Activated CD4-positive, alpha-beta T cell treated with anti-CD3 and anti-CD28 coated beads, Interleukin-2, amount 50 U/mL, for 48 hours (primary cell): Measurements from ENCODE around the gene OR1L4.

Experiments
- DNase-seq, 2 experiments: peaks; one replicate each; pipeline ENCODE4 v3.0.0-alpha.2; 2020

The OR1L4 gene, protein sequence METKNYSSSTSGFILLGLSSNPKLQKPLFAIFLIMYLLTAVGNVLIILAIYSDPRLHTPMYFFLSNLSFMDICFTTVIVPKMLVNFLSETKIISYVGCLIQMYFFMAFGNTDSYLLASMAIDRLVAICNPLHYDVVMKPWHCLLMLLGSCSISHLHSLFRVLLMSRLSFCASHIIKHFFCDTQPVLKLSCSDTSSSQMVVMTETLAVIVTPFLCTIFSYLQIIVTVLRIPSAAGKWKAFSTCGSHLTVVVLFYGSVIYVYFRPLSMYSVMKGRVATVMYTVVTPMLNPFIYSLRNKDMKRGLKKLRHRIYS

GRCh38 chr9:122723690-122724089, at the start of gene OR1L4:
Gene OR1L4, plus strand, starts transcription at chr9:122723990. Its CDS starts 0 bp downstream, at chr9:122723990.
- no peak for DNase-seq

DNA sequence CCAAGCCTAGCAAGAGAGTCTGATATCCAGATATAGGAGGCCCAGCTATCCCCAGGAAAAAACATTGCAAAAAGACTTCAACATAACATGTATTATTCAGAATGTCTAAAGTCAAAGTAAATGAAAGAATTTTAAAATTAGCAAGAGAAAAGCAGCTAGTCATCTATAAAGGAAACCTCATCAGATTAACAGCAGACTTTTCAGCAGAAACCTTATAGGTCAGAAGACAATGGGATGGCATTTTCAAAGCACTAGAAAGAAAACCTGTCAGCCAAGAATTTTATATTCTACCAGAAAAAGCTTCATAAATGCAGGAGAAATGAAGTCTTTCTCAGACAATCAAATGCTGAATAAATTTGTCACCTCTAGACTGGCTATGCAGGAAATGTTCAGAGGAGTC, 38.9 kb upstream of the OR1L4 start:
- DNase-seq, result no peak

DNA sequence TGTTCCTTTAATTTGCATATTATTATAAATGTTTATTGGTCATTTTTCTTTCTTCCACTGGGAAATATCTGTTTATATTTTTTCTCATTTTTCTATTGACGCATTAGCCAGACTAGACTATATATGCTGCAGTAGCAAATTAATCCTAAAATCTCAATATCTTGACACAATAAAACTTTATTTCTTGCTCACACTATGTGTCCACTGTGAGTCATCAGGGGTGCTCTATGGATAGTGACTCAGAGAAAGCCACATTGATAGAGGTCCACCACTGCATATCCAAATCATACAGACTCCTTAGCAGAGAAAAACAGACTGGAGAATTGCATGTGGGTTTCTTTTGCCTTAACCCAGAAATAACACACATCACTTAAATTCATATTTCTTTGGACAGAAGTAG, 28.1 kb upstream of the OR1L4 start:
- no peak for DNase-seq

DNA sequence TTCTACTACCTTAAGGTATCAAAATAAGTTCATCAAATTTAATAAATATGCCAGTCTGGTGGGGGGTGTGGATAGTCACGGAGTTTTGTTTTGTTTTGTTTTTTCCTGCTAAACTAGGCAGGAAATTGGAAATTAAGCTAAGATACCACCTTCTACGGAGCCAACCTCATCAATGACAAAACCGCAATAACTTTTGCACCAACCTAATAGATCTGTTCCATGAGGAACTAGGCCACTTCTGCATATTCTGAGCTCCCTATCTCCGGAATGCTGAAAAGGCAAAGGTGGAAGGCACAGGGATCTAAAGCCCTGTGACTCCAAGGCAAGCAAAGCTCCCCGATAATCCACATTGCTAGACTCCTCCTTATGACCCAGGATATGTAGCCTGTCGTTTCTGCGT, 5.8 kb upstream of the OR1L4 start:
- DNase-seq, result no peak

DNA sequence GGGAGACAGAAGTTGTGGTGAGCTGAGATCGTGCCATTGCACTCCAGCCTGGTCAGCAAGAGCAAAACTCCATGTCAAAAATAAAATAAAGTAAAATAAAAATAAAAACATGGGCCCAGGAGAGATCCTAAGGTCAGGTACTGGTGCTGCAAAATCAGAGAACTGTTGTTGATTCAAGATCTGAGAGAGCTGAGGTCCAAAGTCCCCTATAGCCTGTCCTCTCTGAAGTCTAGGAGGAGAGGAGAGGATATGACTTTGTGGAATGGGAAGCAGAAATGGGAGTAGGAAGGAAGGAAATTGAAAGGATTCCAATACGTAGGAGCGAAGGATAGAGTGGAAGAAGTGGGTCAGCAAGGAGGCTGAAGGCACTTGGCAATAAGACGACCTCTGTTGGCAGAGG, 4.6 kb upstream of the OR1L4 start:
- DNase-seq, result no peak

DNA sequence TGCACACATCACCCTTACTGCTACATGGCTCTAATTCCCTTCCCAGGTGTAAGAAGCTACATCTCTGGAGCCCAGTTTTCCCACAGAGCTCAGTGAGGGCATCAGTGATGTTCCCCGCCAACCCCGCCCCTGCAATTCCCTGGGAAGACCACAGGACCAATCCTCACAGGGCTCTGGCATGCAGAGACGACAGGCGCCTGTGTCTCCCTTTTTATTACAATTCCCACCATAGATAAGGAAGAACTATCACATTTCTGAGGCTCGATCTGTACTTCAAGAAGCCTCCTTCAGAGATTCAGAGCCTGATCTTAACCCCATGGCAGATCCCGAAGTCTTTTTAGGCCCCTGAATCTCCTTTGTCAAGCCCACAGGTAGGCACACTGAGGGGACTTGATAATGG, 18.2 kb downstream of the OR1L4 start, which contains the start of gene OR1L6:
OR1L6 (plus strand) TSS at position 301 of the 400 bp plus-strand sequence. CDS start 7,545 bp downstream, outside the sequence.
- DNase-seq, result no peak

DNA sequence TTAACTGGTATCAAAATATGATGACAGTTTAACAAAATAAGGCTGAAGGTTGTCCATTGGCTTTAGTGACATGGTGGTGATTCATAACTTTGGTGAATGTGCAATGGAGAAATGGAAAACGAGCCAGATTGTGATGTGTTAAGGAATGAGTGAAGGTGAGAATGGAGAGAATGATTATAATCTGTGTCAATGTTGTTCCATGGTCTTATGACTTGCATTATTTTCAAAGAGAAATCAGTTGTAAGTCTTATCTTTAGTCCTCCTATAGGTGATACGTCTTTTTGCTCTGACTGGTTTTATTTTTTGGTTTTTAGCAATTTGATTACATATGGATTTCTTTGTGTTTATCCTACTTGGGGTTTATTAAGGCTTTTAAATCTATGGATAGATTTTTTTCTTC, 31.0 kb downstream of the OR1L4 start:
- DNase-seq, result no peak

DNA sequence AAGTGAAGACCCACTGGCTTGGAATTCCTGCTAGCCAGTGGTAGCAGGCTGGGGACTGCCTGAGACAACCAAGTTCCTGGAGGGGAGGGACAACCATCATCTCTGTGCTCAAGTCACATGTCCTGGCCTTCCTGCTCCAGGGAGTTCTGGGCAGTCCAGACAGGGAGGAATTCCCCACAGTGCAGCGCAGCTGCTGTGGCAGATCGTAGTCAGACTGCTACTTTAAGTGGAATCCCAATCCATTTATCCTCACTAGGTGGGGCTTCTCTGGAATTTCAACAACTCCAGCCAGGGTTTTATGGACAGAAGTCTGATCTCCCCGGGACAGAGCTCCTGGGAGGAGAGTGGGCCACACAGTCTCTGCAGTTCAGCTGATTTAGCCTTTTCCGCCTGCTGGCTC, 44.0 kb downstream of the OR1L4 start:
- no peak for DNase-seq
